HCEC 1CT (cell line): ENCODE measurements around the gene GDF7.
A peak's percentile ranks its signal among the peaks of the same experiment; 100 is the strongest.

Experiments used
- DNase-seq: peaks from one replicate; pipeline ENCODE4 v3.0.0-alpha.2; 2017

Gene GDF7

GRCh38 chr2:20646446-20646845 is 20.5 kb upstream of the GDF7 start:
- no peak for DNase-seq

- DNase-seq, result no peak
Measured at GRCh38 chr2:20647211-20647610, 19.7 kb upstream of the GDF7 start.

GRCh38 chr2:20647738-20648137 is 19.2 kb upstream of the GDF7 start:
- no peak for DNase-seq

- no peak for DNase-seq
Measured at GRCh38 chr2:20648206-20648605, 18.7 kb upstream of the GDF7 start.

GRCh38 chr2:20648831-20649230 is 18.1 kb upstream of the GDF7 start:
- DNase-seq, result no peak

- no peak for DNase-seq
Measured at GRCh38 chr2:20649576-20649975, 17.4 kb upstream of the GDF7 start.

- no peak for DNase-seq
Measured at GRCh38 chr2:20649976-20650375, 17.0 kb upstream of the GDF7 start.

- DNase-seq, result peak; percentile 36
Measured at GRCh38 chr2:20650393-20650876, 16.5 kb upstream of the GDF7 start.

- DNase-seq, result peak; percentile 75
Measured at GRCh38 chr2:20650877-20651730, 15.8 kb upstream of the GDF7 start, which contains the start of gene HS1BP3. Gene HS1BP3, minus strand, starts transcription at chr2:20651098. Its CDS starts 35 bp downstream, at chr2:20651063.

GRCh38 chr2:20651731-20652099 is 15.2 kb upstream of the GDF7 start:
- no peak for DNase-seq

- DNase-seq, result no peak
Measured at GRCh38 chr2:20652141-20652540, 14.8 kb upstream of the GDF7 start.

- DNase-seq, result no peak
Measured at GRCh38 chr2:20652673-20653575, 14.0 kb upstream of the GDF7 start.

GRCh38 chr2:20653695-20654534 is 13.0 kb upstream of the GDF7 start:
- no peak for DNase-seq

GRCh38 chr2:20654535-20654813 is 12.5 kb upstream of the GDF7 start:
- no peak for DNase-seq

GRCh38 chr2:20656561-20656960 is 10.4 kb upstream of the GDF7 start:
- no peak for DNase-seq

GRCh38 chr2:20657522-20658235 is 9.3 kb upstream of the GDF7 start:
- DNase-seq, result no peak

GRCh38 chr2:20660506-20661420 is 6.2 kb upstream of the GDF7 start:
- peak; percentile 13 for DNase-seq

GRCh38 chr2:20661421-20662307 is 5.3 kb upstream of the GDF7 start:
- peak; percentile 56 for DNase-seq

GRCh38 chr2:20662308-20662937 is 4.5 kb upstream of the GDF7 start:
- DNase-seq, result no peak
